Measurements from ENCODE around the gene HEATR5A.
"Not testable (repeated sequence)": the region's sequence is repeated elsewhere in the genome, so short reads cannot be mapped to it uniquely, and the experiment has no call there.

The HEATR5A gene

DNA sequence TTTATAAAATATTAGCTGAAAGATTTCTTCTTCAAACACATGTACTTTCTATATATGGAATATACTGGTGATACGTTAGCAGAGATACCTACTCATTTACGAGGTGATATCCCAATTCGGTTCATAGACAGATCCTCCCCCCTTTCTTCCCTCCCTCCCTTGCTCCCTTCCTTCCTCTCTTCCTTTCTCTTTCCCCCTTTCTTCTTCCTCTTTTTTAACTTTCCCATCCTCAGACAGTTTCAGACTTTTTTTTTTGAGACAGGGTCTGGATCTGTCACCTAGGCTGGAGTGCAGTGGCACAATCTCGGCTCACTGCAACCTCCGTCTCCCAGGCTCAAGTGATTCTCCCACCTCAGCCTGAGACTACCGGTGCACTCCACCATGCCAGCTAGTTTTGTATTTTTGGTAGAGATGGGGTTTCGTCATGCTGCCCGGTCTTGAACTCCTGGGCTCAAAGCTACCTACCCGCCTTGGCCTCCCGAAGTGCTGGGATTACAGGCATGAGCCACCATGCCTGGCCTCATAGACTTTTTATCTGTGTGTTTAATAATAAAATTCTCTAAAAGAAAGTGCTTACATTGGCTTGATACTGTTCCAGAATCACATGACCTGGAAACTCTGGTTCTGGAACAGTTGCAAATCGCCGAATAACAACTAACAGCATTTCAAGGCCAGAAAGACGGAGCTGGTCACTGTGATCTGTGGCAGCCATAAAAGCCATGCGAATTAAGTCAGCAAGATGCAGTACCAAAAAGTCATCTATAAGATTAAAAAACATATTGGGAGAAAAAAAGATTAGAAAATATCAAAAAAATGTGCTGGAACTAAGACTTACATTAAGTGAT lies 99.2 kb downstream of the HEATR5A start:
- DNase-seq, result no peak

DNA sequence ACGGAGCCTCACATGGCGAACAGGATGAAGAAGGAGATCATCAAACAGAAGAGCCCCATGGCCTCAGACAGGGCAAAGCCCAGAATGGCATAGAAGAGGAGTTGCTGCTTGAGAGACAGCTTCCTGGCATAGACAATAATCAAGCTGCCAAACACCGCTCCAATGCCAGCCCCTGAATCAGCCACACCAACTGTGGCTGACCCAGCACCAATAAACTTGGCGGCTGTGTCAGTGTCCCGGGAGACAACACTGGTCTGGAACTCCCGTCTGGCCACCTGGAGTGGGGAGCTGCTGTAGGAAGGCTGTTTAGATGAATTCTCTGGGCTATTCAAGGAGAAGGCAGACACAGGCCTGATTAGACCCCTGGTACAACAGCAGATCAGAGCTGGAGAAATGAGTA lies 100.1 kb downstream of the HEATR5A start:
- DNase-seq, result no peak

DNA sequence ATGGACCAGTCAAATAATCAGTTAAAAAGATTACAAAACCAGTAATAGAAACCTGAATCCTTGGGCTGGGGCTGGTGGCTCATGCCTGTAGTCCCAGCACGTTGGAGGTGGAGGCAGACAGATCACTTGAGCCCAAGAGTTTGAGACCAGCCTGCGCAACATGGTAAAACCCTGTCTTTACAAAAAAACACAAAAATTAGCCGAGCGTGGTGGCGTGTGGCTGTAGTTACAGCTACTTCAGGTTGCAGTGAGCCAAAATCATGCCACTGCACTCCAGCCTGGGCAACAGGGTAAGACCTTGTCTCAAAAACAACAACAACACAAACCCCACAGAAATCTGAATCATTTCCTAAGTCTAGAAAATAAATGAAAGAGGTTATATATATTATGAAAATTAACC lies 100.6 kb downstream of the HEATR5A start:
- DNase-seq, result no peak

DNA sequence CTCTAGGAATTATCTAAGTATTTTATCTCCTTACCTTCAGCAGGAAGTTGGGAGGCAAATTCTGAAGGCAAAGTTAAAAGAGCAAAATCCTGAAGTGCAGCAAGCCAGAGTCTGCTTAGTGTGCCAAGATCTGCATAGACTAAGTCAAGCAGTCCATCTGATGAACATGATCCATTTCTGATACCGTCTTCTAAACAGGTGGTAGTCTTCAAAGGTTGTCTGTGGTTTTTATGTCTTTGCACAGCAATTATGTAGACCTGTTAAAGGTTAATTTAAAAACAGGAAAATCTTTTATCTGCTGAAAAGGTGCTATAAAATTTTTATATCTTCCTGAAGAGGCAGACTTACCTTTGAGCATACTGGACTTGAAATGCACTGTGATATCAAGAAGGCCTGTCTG lies 107.4 kb downstream of the HEATR5A start:
- no peak for DNase-seq

DNA sequence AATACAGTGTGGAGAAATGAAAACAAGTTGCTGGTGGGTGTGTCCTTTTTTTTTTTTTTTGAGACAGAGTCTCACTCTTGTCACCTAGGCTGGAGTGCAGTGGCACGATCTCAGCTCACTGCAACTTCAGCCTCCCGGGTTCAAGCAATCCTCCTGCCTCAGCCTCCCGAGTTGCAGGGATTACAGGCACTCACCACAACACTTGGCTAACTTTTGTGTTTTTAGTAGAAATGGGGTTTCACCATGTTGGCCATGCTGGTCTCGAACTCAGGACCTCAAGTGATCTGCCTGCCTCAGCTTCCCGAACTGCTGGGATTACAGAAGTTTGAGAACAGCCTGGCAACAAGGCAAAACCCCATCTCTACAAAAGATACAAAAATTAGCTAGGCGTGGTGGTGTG lies 108.0 kb downstream of the HEATR5A start:
- DNase-seq, result not testable (repeated sequence)

DNA sequence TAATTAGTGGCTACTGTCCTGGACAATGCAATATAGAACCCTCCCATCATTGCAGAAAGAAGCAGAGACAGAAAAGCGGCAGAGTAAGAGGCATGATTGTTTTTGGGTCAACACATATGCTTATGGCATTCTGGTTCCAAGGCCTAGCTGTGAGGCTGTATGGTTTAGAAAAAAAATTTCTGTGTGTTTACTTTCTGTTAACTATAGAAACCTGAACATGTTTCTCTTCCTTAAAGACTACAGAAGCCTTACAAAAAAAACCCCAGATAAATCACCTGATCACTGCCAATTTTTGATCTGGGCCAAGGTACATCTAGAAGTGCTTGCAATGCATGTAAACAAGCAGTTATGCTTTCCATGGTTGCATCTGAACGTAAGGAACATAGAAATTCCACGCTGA lies 112.7 kb downstream of the HEATR5A start:
- no peak for DNase-seq

DNA sequence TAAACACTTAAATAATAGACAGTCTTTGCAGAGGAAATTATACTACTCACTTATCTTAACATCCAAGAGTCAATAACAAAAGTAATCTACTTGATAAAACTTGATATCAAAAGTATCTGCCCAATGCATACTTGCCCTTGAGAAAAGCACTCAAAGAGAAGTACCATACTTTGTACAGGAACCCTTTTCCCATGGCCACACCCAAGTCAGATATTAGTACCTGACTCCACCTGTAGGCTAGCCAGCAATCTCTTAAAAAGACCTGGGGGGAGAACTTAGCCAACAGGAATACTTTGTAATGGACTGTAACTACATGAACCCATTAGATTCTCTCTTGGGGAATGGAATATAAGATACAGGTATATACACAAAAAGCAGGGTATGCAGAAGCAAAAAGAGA lies 113.2 kb downstream of the HEATR5A start:
- no peak for DNase-seq

DNA sequence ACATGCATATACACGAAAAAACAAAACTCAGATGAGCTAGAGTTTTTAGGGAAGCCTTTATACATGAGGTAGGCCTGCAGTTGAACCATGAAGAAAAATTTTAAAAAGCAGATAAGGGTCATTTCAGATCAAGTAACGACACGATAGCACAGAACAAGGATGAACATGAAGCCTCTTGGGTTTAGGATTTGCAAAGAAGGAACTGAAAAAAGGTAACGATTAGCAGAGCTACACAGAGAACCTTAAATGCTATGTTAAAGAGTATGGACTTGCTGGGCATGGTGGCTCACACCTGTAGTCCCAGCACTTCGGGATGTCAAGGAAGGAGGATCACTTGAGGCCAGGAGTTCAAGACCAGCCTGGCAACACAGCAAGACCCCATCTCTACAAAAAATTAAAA lies 116.7 kb downstream of the HEATR5A start:
- DNase-seq, result no peak

DNA sequence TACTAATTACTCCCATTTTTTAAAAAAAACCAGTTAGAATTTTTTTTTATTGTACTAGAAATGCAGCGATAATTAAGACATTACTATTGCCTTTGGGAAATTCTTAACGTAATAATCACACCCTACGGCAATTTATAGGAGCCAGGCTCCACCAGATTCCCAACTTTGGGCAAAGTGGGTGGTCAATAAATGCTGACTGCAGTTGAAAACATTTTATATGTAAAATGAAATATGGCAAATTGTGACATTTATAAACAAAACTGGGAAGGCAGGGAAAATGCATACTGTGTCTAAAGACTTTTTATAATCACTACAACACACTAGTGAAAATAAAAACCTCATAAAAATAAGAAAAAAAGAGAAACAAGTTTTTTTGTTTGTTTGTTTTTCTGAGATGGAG lies 119.5 kb downstream of the HEATR5A start:
- no peak for DNase-seq

DNA sequence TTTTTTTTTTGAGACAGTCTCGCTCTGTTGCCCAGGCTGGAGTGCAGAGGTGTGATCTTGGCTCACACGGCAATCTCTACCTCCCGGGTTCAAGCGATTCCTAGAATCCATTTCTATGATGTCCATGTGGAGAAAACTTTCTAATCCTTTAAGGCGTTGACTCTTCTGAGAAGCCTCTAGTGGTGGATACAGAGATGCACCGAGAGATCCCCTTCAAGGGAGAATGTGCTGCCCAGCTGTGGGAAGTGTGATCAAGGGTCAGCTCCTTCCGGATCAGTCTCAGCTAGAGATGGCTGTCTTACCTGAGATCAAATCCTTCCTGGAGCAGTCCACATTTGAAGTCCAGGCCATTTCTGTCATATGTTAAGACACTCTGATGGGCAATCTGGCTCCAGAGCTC lies 120.1 kb downstream of the HEATR5A start:
- no peak for DNase-seq

DNA sequence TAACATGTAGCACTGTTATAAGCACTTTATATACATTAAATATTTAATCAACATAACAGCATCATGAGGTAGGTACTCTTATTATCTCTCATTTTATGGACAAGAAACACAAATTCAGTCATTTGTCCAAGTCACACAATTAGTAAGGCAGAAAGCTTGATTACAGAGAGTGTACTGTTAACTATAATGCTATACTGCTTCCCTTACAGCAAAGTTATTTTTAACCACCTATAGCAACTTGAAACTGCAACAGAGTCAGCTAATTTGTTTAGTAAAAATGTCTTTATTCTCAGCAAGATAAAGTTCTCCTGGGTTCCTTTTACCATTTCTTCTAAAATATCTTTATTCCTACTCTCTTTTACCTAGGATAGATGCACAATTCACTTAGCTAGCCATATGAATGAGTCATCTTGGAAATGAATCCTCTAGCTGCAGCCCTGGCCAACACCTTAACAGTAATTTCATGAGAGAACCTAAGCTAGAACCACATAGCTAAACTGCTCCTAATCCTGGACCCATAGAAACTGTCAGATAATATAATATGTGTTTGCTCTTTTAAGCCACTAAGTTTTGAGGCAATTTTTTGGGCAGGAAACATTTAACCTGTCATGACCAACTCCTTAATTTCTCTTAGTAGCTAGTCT lies 122.5 kb downstream of the HEATR5A start:
- DNase-seq, result no peak

DNA sequence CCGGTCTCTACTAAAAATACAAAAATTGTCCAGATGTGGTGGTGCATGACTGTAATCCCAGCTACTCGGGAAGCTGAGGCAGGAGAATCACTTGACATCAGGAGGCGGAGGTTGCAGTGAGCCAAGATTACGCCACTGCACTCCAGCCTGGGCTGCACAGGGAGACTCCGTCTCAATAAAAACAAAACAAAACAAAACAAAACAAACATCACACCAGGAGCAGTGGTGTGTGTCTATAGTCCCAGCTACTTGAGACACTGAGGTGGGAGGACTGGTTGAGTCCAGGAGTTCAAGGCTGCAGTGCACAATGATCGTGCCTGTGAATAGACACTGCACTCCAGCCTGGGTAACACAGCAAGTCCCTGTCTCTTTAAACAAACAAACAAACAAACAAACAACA lies 123.2 kb downstream of the HEATR5A start:
- no peak for DNase-seq

DNA sequence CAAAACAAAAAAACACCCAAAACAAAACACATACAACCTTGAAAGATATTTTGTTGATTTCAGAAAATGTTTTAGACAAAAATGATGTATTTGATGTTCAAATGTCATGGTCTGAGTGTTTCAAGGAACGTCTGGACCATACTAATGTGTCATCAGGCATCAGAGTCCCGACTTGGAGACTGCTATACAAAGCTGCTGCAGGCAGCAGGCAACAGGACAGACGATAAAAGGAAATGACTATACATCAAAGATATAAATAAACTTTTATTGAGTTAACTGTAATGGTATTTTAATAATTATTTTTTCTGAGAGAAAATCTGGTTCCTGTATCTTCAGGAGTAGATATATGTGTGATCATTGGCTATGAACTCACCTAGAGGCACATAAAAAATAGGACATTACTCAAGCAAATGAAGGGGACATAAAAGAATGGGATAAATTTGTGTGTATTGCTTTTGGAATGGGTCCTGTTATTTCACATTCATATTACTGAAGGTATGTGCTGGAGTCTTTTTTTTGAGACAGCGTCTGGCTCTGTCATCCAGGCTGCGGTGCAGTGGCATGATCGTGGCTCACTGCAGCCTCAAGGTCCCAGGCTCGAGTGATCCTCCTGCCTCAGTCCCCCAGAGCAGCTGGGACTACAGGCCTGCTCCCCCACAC lies 125.5 kb downstream of the HEATR5A start:
- DNase-seq, result no peak

DNA sequence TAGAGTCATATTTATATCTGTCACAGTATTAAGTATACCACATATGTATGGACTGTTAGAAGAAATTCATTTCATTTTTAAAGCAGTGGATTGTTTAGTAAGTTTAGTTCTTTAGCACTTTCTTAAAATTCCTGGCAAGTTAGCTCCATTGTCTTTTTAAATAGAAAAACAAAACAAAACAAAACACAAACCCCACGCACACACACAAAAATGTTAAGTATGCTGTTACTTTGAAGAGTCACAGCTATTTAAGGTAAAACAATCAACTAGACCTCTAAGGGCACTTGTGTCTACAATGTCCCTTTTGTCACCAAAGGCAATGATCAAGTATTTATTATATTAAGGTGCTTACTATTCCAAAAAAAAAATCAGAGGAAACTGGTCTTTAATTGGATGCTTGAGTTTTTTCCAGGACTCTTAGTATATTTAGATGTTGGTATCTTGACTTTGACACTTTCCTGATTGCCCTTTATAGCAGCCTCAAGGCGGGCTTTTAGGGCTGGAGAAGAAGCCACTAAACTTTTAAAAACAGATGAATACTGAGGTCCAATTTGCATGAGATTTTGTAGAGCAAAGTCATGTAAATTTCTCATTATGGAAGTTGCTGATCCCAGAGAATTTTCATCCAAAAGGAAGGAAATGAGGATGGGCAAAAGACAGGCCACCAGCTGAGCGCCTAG lies 127.3 kb downstream of the HEATR5A start:
- DNase-seq, result no peak

DNA sequence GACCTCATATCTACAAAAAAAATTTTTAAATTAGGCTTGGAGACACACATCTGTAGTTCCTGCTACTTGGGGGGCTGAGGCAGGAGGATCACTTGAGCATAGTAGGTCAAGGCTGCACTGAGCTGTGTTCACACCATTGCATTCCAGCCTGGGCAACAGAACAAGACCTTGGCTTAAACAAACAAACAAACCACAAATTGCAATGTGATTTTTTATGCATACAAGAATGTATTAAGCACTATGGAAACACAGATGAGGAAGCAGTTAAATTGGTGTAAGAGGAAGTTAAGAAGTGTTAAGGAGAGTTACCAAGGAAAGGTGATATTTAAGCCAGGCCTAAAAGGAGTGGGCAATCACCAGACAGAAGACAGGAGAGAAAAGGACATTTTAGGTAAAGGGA lies 129.1 kb downstream of the HEATR5A start:
- DNase-seq, result no peak

DNA sequence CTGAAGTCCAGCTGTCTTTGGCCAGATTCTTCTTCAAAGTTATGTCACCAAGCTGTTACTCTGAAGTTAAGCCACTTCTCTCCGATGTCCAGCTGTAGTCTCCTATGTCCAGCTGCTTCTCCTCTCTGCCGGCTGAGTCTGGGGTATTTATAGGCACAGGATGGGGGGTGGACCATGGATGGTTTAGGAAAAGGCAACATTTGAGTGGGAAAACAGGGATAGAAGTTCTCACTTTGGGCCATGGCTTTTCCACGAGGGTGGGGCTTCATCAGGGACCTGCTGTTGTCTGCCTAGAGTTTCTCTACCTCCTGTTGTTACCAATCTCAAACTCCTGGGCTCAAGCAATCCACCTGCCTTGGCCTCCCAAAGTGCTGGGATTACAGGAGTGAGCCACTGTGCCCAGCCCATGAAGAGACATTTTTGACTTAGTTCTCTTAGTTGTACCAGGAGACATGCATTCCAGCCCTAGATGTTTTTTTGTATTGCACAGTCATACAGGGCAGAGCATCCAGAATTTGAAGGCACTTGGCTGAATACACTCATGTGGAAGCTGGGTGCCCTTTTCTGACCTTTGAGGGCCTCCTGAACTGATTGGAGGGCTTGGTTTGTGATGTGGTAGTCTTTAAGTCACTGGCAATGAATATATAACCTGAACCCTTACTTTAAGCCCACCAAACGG lies 132.9 kb downstream of the HEATR5A start:
- no peak for DNase-seq

DNA sequence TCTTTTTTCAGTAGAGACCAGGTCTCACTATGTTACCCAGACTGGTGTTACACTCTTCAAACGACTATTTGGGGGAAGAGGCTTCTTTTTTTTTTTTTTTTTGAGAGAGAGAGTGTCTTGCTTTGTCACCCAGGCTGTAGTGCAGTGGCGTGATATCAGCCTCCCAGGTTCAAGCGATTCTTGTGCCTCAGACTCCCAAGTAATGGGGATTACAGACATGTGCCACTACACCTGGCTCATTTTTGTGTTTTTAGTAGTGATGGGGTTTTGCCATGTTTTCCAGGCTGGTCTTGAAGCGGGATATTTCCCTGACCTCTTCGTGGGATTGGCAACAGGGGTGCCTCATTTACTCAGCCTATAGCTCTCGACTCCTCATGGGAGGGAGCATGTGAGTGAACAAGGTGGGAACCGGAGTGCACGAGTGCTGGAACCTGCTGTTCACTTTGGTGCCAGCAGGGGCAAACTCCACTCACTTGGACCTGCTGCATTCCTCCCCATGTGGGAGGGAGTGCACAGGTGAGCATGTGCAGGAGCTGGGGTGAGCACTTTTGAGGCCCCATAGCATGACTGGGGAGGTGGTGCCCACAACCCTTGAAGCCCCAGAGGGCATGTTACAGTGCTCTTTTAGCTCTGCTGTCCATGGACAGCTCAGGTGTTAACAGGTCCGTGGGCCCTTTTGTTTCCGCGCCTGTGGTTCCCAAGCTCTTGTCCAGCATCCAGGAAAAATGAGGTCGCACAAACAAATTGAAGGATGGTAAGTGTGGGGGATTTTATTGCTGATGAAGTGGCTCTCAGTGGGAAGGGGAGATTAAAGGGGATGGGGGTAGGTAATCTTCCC lies 133.7 kb downstream of the HEATR5A start:
- no peak for DNase-seq

DNA sequence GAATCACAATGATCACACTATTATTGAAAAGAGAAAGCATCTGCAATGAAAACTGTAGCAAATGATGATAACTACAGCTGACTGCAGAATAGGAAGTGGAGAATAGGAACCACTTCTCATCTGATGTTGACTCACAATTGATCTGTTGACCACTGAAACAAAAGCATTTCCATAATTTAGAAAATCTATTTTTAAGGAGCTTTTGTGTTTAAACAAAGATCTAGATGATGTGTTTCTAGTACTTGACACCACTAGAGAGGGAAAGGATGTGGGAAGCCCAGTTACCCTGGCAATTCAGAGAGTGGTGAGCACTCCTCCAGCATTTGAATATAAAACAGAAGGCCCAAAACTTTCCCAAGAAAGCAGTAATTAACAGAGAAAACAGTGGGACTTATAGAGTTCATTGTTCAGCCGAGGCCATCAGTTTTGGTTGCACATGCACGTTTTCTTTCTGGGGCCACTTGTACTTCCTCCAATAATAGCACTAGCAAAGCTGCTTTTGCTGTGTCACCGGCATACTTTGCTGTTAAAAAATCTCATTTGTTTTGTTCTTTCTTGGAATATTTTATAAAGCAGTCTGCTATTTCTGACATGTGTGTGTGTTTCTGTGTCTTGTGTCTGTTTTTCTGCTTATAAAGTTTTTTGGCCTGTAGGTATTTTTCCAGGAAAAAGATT lies 136.6 kb downstream of the HEATR5A start:
- no peak for DNase-seq

DNA sequence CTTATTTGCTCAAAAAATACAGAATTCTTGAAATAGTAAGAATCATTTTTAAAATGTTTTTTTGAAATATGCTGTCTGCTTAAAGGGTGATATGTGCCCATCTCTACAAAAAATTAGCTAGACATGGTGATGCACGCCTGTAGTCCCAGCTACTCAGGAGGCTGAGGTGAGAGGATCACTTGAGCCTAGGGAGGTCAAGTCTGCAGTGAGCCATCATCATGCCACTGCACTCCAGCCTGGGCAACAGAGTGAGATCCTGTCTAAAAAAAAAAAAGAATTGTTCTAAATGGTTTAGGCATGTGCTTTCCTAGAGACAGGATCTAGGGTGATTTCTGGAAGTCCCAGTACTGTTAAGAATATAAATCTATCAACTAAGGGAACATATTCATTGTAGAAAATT lies 137.2 kb downstream of the HEATR5A start:
- no peak for DNase-seq

DNA sequence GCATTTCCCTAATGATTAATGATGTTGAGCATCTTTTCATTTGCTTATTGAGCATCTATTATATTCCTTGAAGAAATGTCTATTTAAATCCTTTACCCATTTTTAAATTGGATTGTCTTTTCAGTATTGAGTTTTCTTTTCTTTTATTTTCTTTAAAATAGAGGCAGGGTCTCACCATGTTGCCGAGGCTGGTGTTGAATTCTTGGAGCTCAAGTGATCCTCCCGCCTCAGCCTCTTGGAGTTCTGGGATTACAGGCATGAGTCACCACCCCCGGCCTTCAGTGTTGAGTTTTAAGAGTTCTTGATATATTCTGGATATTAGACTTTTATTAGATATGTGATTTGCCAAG lies 139.5 kb downstream of the HEATR5A start:
- no peak for DNase-seq

DNA sequence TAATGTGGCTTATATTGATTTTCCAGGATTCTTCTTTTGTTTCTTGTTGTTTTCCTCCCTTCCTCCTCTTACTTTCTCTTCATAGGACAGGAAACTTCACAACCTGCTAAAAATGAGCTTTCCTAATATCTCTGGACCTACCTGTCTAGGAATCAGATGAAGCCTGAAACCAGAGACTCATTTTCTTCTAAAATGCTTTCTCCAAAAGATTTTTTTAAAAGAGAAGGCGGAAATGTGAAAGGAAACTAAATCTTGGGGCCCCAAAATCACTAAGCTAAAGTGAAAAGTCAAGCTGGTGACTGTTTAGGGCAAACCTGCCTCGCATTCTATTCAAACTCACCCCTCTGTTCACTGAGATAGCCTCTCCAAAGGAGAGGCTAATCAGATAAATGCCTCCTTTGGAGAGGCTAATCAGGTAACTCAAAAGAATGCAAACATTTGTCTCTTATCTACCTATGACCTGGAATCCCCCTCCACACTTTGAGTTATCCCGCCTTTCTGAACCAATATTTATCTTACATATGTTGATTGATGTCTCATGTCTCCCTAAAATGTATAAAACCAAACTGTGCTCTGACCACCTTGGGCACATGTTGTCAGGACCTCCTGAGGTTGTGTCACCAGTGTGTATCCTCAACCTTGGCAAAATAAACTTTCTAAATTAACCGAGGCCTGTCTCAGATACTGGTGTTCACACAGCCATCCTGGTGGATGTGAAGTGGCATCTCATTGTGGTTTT lies 140.0 kb downstream of the HEATR5A start:
- DNase-seq, result no peak
